ENCODE data around the gene ADAMTS13.

GRCh38 chr9:133461975-133462374, 39.8 kb downstream of the ADAMTS13 start:
- no peak for TF ChIP-seq CTCF (conservative IDR thresholded peaks at IDR 0.05 in 1 of 2, IDR thresholded peaks at IDR 0.05 in 1 of 2; ENCODE audit: extremely low read depth in 1 of 2, insufficient read depth in 1 of 2, low read depth in 1 of 2, low read length in 2 of 2)
- TF ChIP-seq EZH2 (IDR thresholded peaks at IDR 0.05; ENCODE audit: borderline replicate concordance, low read length), result no peak
